Vagina (tissue), 2 donors: ENCODE data around the gene NDUFA3.

Experiments
- POLR2A ChIP-seq, 2 donors: fragments of 450-650 bp; IDR thresholded peaks; one replicate each; pipeline ENCODE4 v1.6.1; 2017; ENCODE audit warnings: antibody characterized with exemption in 2 of 2, mild to moderate bottlenecking in 2 of 2, moderate library complexity in 2 of 2
- POLR2AphosphoS5 ChIP-seq, 2 donors: sonication (generic); formaldehyde crosslinking; IDR thresholded peaks; one replicate each; pipeline ENCODE4 v1.9.0; 2017; ENCODE audit warnings: antibody characterized with exemption in 2 of 2, mild to moderate bottlenecking in 2 of 2, low read depth in 1 of 2; ENCODE audit not compliant: insufficient read depth in 1 of 2
- TF ChIP-seq, protein P1 (sequence below), 3 experiments: fragments of 450-650 bp in 2 of 3; fragments of 200-600 bp in 1 of 3; sonication (generic) in 1 of 3; IDR thresholded peaks; one replicate each; pipeline ENCODE4 v1.5.1; 2017 to 2019; ENCODE audit warnings: antibody characterized with exemption in 3 of 3, mild to moderate bottlenecking in 2 of 3, moderate library complexity in 2 of 3

DNA sequence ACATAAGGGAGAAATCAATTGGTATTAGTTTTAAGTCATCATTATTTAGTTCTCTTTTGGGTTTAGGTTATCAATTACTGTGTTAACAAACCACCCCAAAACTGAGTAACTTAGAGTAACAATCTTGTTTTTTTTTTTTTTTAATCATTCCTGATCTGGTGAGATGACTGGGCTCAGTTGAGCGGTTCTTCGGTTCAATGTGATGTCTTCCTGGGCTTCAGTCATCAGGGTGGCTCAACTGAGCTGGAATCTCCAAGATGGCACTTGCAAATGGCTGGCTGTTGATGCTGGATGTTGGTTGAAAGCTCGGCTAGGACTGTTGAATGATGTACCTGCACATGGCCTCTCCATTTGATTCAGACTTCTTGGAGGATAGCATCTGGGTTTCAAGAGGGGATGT is 18.2 kb upstream of the NDUFA3 start:
- TF ChIP-seq POLR2A (IDR thresholded peaks at IDR 0.05) (no peak), POLR2AphosphoS5 (IDR thresholded peaks at IDR 0.05; ENCODE audit: insufficient read depth in 1 of 2, low read depth in 1 of 2) (no peak)
- TF ChIP-seq, protein P1, sequence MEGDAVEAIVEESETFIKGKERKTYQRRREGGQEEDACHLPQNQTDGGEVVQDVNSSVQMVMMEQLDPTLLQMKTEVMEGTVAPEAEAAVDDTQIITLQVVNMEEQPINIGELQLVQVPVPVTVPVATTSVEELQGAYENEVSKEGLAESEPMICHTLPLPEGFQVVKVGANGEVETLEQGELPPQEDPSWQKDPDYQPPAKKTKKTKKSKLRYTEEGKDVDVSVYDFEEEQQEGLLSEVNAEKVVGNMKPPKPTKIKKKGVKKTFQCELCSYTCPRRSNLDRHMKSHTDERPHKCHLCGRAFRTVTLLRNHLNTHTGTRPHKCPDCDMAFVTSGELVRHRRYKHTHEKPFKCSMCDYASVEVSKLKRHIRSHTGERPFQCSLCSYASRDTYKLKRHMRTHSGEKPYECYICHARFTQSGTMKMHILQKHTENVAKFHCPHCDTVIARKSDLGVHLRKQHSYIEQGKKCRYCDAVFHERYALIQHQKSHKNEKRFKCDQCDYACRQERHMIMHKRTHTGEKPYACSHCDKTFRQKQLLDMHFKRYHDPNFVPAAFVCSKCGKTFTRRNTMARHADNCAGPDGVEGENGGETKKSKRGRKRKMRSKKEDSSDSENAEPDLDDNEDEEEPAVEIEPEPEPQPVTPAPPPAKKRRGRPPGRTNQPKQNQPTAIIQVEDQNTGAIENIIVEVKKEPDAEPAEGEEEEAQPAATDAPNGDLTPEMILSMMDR (IDR thresholded peaks at IDR 0.05): no peak
